HG03060 (cell line): Measurements from ENCODE around the gene GABARAP.

Experiments used
- ATAC-seq: cut with Tn5 transposase; IDR thresholded peaks from one replicate; pipeline ENCODE4 v1.9.1; 2021; ENCODE audit warnings: low read depth, moderate number of reproducible peaks; ENCODE audit not compliant: unreplicated experiment

GABARAP gene

GRCh38 chr17:7208754-7209460 is 33.3 kb downstream of the GABARAP start:
- ATAC-seq = no peak

- no peak for ATAC-seq
These were observed 34.1 kb downstream of the GABARAP start for GRCh38 chr17:7208027-7208571.

GRCh38 chr17:7207120-7208001 is 34.9 kb downstream of the GABARAP start:
- ATAC-seq = no peak

- ATAC-seq = no peak
These were observed 36.7 kb downstream of the GABARAP start for GRCh38 chr17:7205561-7205960.

- no peak for ATAC-seq
These were observed 37.3 kb downstream of the GABARAP start for GRCh38 chr17:7204828-7205461.

- ATAC-seq = no peak
These were observed 37.9 kb downstream of the GABARAP start for GRCh38 chr17:7204336-7204735.

- ATAC-seq = no peak
These were observed 38.9 kb downstream of the GABARAP start for GRCh38 chr17:7203391-7203790.

- no peak for ATAC-seq
These were observed 45.4 kb downstream of the GABARAP start for GRCh38 chr17:7196651-7197401.

GRCh38 chr17:7195971-7196370 is 46.3 kb downstream of the GABARAP start:
- no peak for ATAC-seq

GRCh38 chr17:7192271-7192937 is 49.8 kb downstream of the GABARAP start:
- no peak for ATAC-seq

- ATAC-seq = no peak
These were observed 50.5 kb downstream of the GABARAP start for GRCh38 chr17:7191571-7192270.

GRCh38 chr17:7191069-7191468 is 51.2 kb downstream of the GABARAP start:
- ATAC-seq = no peak

GRCh38 chr17:7190276-7190917 is 51.9 kb downstream of the GABARAP start:
- ATAC-seq = no peak
